Forelimb muscle (tissue), 1 donor: ENCODE measurements around the gene RRAGD. TPM values are rescaled to one million over a fixed set of nuclear protein-coding genes. Genes with fewer than 3 reads are reported as not detected.

Source experiments
- DNase-seq: peaks from one replicate; pipeline ENCODE4 v3.0.0-alpha.2; 2013; ENCODE audit warnings: low read depth
- polyA plus RNA-seq: library from polyadenylated mRNA; unstranded; fragments of 120-200 nt; gene quantifications from one replicate; pipeline ENCODE4 v1.2.1, GENCODE V29; 2013; ENCODE audit not compliant: insufficient read length

The RRAGD gene
- polyA plus RNA-seq: 109 TPM

- no peak for DNase-seq
Observed at GRCh38 chr6:89412071-89413005, at the start of gene RRAGD. TSS of gene RRAGD (minus strand) at chr6:89412273. CDS start at chr6:89411993, 280 bp downstream.

- DNase-seq: no peak
Observed at GRCh38 chr6:89460713-89461112, 48.6 kb upstream of the RRAGD start.

- no peak for DNase-seq
Observed at GRCh38 chr6:89459501-89459900, 47.4 kb upstream of the RRAGD start.

- no peak for DNase-seq
Observed at GRCh38 chr6:89458704-89459103, 46.6 kb upstream of the RRAGD start.

GRCh38 chr6:89454300-89454699, 42.2 kb upstream of the RRAGD start:
- DNase-seq: no peak

- no peak for DNase-seq
Observed at GRCh38 chr6:89452281-89452680, 40.2 kb upstream of the RRAGD start.

- DNase-seq: no peak
Observed at GRCh38 chr6:89449193-89449592, 37.1 kb upstream of the RRAGD start.

- DNase-seq: no peak
Observed at GRCh38 chr6:89443658-89444057, 31.6 kb upstream of the RRAGD start.

- DNase-seq: no peak
Observed at GRCh38 chr6:89440200-89440599, 28.1 kb upstream of the RRAGD start.

- DNase-seq: no peak
Observed at GRCh38 chr6:89439014-89439413, 26.9 kb upstream of the RRAGD start.

- no peak for DNase-seq
Observed at GRCh38 chr6:89438248-89438647, 26.2 kb upstream of the RRAGD start.

GRCh38 chr6:89436226-89436625, 24.2 kb upstream of the RRAGD start:
- DNase-seq: no peak

- DNase-seq: no peak
Observed at GRCh38 chr6:89434954-89435353, 22.9 kb upstream of the RRAGD start.

GRCh38 chr6:89434150-89434499, 22.1 kb upstream of the RRAGD start:
- no peak for DNase-seq

- no peak for DNase-seq
Observed at GRCh38 chr6:89433252-89434149, 21.4 kb upstream of the RRAGD start.

- no peak for DNase-seq
Observed at GRCh38 chr6:89432875-89433251, 20.8 kb upstream of the RRAGD start, which contains the start of gene ANKRD6. TSS of gene ANKRD6 (plus strand) at chr6:89433152. CDS start at chr6:89566977, 133,825 bp downstream.

GRCh38 chr6:89430201-89430962, 18.3 kb upstream of the RRAGD start:
- no peak for DNase-seq

- no peak for DNase-seq
Observed at GRCh38 chr6:89416796-89417195, 4.7 kb upstream of the RRAGD start.

- DNase-seq: no peak
Observed at GRCh38 chr6:89415185-89415584, 3.1 kb upstream of the RRAGD start.

- no peak for DNase-seq
Observed at GRCh38 chr6:89414215-89414614, 2.1 kb upstream of the RRAGD start.

GRCh38 chr6:89413006-89413400, 930 bp upstream of the RRAGD start:
- no peak for DNase-seq
